HG02943 (cell line): ENCODE results near the gene COL20A1.
"Not testable (repeated sequence)": the region's sequence is repeated elsewhere in the genome, so short reads cannot be mapped to it uniquely, and the experiment has no call there.

Experiments used
- ATAC-seq: cut with Tn5 transposase; IDR thresholded peaks from one replicate; pipeline ENCODE4 v1.9.1; 2021; ENCODE audit warnings: mild to moderate bottlenecking, low read depth, moderate library complexity; ENCODE audit not compliant: unreplicated experiment

COL20A1 gene

DNA sequence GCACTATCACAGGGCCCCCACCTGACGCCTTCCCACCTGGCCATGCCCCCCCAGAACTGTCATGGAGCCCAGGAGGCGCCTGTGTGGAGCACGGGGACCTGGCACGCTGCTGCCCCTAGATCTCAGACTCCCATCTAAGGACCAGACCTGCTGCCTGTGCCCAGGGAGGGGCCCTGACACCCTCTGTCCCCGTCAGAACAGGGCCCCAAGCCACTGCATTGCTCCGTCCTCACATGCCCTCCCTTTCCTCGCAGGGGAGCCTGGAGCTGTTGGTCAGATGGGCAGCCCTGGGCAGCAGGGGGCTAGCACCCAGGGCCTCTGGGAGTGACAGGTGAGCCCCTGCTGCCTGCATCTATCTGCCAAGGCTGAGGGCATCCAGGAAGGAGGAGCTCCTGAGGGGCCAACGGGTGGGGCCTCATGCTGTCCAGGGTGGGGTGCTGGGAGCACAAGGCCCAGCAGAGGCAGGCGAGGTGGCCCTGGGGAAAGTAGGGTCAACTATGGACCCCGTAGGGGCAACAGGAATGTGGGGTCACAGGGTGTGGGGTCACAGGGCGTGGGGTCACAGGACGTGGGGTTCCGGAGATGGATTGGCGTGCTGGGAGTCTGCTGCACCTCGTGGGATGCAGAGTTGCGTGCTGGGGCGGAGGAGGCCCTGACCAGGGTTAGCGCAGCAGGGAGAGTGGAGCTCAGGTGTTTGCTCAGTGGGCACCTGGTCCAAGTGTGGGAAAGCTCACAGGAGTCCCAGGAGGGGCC lies 36.5 kb downstream of the COL20A1 start:
- no peak for ATAC-seq

DNA sequence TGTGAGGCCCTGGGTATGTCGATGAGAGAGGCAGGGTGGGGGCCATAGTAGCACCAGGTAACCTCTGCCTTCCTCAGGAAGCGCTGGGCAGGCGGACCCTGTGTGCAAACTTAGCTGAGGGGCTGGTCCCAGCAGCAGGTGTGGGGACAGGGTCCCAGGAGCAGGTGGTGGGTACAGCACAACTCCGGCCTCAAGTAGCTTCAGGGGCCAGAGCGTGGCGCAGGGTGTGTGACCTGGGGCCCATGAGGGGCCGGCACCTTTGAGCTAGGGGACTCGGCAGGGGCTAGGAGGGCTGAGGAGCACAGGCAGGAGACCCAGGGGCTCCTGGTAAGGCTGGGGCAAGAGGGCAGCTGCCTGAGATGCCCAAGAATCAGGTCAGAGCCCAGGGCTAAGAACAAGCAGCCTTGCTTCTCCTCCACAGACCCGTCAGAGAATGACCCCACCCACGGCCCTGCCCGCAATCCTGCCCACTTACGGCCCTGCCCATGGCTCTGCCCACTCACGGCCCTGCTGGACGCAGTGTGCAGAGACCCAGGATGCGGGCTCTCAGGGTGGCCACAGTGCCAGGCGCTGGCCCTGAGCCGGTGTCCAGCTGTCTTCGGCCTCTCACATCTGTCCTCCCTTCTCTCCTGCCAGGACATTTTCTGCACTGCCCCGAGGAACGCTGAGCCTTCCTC lies 37.2 kb downstream of the COL20A1 start:
- no peak for ATAC-seq

DNA sequence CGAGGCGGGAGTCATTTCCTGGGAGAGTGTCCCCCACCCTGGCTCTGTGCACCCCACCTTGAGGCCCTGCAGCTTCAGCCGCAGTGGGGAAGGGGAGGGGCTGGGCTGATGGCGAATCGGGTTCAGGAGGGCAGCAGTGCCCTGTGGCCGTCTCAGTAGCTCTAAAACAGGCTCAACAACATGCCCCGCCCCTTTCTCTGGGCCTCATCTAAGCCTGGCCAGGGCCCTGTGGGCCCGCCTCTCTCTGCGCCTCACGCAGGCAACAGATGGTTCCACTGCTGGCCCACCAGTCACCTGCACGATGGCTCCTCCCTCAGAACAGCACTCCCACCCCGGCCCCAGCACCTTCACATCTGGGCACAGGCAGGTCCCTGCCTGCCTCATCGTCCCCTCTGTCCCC lies 38.0 kb downstream of the COL20A1 start:
- no peak for ATAC-seq

DNA sequence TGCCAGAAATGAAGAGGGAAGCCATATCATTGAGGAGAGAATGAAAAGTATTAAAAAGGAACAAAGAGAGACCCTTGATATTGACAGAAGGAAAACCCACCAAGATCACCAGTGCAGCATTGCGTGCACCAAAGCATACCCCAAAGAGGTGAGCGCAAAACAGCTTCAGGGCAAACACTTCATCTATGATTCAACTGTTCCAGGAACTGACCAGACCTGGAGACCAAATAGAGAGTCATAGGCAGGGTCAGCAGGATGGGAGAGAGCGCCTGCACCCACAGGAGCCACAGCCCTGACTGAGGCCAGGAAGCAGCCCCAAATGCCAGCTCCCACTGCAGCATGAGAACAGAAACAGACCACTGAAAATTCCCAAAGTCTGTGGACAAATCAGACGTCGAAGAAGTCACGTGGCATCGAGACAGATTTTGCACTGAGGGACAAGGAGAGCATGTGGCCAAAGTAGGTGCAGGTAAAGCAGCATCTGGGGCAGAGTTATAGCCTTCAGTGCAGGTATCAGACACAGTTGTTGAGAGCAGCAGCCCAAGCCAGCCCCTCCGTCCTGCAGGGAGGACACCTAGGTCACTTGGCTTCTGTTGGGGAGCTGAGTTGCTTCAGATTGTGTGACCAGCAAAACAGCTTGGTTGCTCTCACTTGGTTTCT lies 38.9 kb downstream of the COL20A1 start:
- ATAC-seq: no peak

DNA sequence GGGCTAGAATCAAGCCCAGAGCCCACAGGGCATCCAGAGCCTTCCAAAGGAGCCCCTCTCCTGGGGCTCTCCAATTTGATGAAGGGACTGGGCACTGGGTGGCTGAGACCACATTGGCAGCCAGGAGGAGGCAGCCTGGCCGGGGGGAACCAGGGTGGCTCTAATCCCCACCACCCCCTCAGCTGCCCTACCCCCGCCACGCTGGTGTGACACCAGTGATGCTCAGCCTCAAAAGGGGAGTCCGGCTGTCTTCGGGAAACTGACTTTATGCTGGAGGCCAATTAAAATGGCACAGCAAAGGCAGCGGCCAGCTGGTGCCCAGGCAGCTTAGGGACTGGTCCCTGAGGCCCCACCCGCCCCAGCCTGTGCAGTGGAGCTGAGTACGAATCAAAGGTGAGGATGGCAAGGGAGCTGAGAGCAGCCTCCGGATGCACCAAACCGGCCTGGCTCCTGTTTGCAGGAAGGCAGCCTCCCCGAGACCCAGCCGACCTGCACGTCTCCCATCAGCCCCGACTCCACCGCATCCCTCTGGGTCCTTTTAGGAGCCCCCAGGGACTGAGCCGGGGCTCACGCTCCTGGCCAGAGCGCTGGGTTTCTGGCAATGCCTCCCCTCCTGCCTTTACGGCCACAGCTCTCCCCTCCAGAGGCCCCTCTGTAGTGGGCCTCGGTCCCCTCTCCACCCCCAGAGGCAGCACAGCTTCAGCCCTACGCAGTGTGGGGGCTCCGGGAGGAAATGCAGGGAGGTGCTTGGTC lies 39.7 kb downstream of the COL20A1 start:
- ATAC-seq: no peak

DNA sequence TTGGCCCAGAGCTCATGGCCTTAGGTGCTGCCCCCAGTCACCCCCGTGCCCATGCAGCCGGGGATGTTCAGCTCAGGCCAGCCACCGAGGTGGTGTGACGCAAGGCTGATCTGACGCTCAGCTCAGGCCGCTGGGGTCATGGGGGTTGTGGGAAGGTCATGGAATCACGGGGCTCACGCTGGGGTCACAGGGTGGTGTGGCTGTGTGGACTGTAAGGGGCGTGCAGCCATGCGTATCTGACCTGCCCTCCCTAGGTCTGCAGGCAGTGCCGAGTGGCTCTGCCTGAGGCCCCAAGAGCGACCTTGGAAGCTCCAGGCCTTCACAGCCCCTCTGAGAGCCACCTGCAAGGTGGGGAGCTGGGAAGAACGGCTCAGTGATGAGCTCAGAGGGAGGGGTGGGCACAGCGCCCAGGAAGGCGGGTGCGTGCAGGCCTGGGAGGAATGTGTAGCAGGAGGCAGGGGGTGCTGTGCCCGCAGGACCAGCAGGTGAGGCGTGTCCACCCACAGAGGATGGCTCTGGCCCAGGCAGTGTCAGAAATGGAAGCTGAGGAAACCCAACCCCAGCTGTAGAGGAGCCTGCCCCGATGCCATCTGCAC lies 40.4 kb downstream of the COL20A1 start:
- ATAC-seq: no peak

DNA sequence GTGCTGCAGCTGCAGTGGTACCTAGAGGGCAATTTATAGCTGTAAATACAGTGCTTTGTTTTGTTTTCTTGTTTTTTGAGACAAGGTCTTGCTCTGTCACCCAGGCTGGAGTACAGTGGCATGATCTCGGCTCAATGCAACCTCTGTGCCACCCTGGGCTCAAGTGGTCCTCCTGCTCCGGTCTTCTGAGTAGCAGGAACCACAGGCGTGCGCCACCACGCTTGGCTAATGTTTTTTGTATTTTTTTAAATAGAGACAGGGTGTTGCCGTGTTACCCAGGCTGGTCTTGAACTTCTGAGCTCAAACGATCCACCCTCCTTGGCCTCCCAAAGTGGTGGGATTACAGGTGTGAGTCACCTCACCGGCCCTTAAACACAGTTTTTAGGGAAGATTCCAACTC lies 41.4 kb downstream of the COL20A1 start:
- no peak for ATAC-seq

DNA sequence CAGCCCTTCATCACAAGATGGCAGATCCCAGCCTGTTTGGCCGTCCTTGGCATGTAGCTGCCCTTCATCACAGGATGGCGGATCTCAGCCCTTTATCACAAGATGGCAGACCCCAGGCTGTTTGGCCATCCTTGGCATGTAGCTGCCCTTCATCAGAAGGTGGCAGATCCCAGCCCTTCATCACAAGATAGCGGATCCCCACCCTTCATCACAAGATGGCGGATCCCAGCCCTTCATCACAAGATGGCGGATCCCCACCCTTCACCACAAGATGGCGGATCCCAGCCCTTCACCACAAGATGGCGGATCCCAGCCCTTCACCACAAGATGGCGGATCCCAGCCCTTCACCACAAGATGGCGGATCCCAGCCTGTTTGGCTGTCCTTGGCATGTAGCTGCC lies 42.1 kb downstream of the COL20A1 start:
- ATAC-seq: not testable (repeated sequence)

DNA sequence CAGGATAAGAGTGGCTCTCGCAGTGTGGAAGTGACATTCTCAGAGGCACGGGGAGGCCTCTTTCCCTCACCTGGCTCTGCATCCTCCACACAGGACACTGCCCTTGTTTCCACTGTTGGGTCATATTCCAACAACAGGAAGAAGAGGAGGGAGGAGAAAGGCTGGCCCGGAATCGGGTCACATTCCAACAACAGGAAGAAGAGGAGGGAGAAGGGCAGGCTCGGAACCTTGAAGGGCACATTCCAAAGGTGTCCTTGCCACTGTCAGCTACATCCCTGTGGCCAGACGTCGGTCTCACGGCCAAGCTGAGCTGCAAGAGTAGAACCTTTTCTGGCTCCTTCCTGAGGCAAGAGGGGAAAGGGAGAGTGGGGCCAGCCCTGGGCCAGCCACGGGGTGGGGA lies 42.7 kb downstream of the COL20A1 start:
- ATAC-seq: no peak

- no peak for ATAC-seq
Measured at GRCh38 chr20:63336232-63336752, 43.3 kb downstream of the COL20A1 start.

- no peak for ATAC-seq
Measured at GRCh38 chr20:63337786-63338420, 44.9 kb downstream of the COL20A1 start.

GRCh38 chr20:63339154-63340094 lies 46.4 kb downstream of the COL20A1 start:
- not testable (repeated sequence) for ATAC-seq

DNA sequence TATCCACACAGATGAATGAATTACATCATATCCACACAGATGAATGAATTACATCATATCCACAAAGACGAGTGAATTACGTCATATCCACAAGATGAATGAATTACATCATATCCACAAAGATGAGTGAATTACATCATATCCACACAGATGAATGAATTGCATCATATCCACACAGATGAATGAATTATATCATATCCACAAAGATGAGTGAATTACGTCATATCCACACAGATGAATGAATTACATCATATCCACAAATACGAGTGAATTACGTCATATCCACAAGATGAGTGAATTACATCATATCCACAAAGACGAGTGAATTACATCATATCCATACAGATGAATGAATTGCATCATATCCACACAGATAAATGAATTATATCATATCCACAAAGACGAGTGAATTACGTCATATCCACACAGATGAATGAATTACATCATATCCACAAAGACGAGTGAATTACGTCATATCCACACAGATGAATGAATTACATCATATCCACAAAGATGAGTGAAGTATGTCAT lies 47.2 kb downstream of the COL20A1 start:
- ATAC-seq: not testable (repeated sequence)

- ATAC-seq: no peak
Measured at GRCh38 chr20:63342561-63343459, 49.8 kb downstream of the COL20A1 start.

DNA sequence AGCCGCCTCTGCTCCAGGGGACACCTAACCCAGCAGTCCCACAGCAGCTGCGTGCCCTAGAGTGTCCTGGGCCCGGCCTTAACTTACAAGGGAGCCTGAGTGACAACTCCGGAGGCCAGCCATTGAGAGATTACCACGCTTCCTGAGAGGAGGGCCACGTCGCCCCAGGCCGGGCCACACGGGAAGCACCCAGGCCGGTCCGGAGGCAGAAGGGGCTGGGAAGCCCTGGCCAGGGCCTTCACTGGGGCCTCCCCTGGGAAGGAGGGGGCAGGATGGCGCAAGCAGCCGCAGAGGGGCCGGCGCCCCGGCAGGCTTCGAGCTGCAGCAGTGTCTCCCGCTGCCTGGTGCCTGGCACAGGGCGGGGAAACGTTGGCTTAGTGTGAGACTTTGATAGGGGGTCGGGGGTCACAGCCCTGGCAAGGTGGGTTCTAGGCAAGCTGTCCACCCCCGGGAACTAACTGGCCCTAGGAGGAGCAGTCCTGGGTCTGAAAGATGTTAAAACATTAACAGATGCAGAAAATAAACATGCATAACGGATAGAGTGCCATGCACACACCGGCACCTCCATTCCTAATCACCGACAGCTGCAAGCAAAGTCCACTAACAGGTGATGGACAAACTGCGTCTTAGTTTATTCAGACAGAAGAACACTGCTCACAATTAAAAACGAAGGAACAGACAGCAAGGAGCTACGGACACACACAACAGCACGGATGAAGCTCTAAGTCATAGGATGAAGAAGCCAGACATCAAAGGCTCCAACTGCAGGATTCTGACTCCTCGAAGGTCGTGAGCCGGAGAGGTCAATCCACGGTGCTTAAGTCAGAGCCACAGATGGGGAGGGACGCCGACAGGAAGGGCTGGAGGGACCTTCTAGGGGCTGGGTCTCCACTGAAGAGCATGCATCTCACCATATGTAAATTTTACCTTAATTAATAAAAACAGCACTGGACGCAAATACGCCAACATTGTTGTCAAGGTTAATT lies 50.8 kb downstream of the COL20A1 start:
- no peak for ATAC-seq

- no peak for ATAC-seq
Measured at GRCh38 chr20:63344616-63345327, 51.8 kb downstream of the COL20A1 start.
